Psoas muscle (tissue), 8 donors: ENCODE measurements around the gene LCP1. TPM values are rescaled to one million over a fixed set of nuclear protein-coding genes. Genes with fewer than 3 reads are reported as not detected.

Source experiments
- ATAC-seq, 4 donors: fragments of 200-7000 bp; cut with Tn5 transposase; one replicate each; pipeline ENCODE4 v1.9.1; 2020; ENCODE audit warnings: moderate library complexity in 3 of 4, mild to moderate bottlenecking in 2 of 4
- DNase-seq, 2 donors: peaks; one replicate each; pipeline ENCODE4 v3.0.0-alpha.2; 2020
- H3K27ac ChIP-seq: fragments of 200-600 bp; one replicate; pipeline ENCODE4 v1.8.0; 2022
- H3K27me3 ChIP-seq, 3 donors: fragments of 200-600 bp in 1 of 3; one replicate each; pipeline versions ENCODE4 v1.6.1 to v1.8.0; 2013 to 2022; ENCODE audit warnings: low read length in 2 of 3, mild to moderate bottlenecking in 2 of 3, moderate library complexity in 1 of 3; ENCODE audit not compliant: insufficient read depth in 3 of 3
- H3K36me3 ChIP-seq, 2 donors: fragments of 200-600 bp in 1 of 2; one replicate each; pipeline versions ENCODE4 v1.6.1 to v1.8.0; 2013 to 2022; ENCODE audit warnings: low read depth in 1 of 2, mild to moderate bottlenecking in 1 of 2, moderate library complexity in 1 of 2; ENCODE audit not compliant: insufficient read depth in 1 of 2
- H3K4me1 ChIP-seq: fragments of 200-600 bp; one replicate; pipeline ENCODE4 v1.8.0; 2022
- H3K4me3 ChIP-seq: fragments of 200-600 bp; one replicate; pipeline ENCODE4 v1.8.0; 2022; ENCODE audit warnings: mild to moderate bottlenecking
- H3K9me3 ChIP-seq: fragments of 200-600 bp; one replicate; pipeline ENCODE4 v1.8.0; 2022
- WGBS, 3 donors: extraction: QIAGEN DNeasy Blood & Tissue Kit; methylation state at CpG; one replicate each; pipeline versions ENCODE4 v1.1.6 to v1.1.7; 2013; 5-methylcytosine and 5-hydroxymethylcytosine counted together
- intact Hi-C, 2 donors: fragments of 100-400 bp; cut with DNase I; formaldehyde crosslinking; loops; one replicate each; pipeline versions ENCODE4 v1.11.0 to v1.14.2; 2022
- polyA plus RNA-seq, 3 donors: library from polyadenylated mRNA; stranded (reverse); fragments of 200-250 nt; gene quantifications; one replicate each; pipeline ENCODE4 v1.2.3, GENCODE V29; 2013
- total RNA-seq, 4 donors: library from RNA; stranded (reverse); fragmentation: NEBNext Ultra II Directional in 2 of 4; extraction: Animal tissue kit (Norgen Biotek cat#: 25700) in 2 of 4; gene quantifications; one replicate each; pipeline versions ENCODE4 v1.2.1 to v1.2.4, GENCODE V29; 2021 to 2023
- TF ChIP-seq, protein P1 (sequence below): fragments of 200-600 bp; IDR thresholded peaks from one replicate; pipeline ENCODE4 v1.8.0; 2022; ENCODE audit warnings: antibody characterized with exemption
- donor health status: healthy with polysubstance abuse.
- donor health status: DM: no; HTN: no; CAD: no; lungs with moderate emphysema.
- donor health status: Bipolar disorder and iron deficiency.
- donor health status: healthy.
- donor health status: DM: yes; HTN: yes; CAD: no.
- donor health status: DM: no; HTN: no; CAD: no.
- donor health status: DM: no; HTN: no; CAD: no.
- donor health status: DM: yes; HTN: yes; CAD: no.

Gene LCP1
- total and polyA plus RNA-seq, 7 donors: 2.0 to 14.8 (median 8.0) TPM

- Histone ChIP-seq H3K4me1 (no peaks in the 10 kb centered on the region), H3K9me3 (no peaks in the 10 kb centered on the region), H3K4me3 (no peak overlapping the region), H3K27ac (no peak overlapping the region), H3K36me3 (no peaks in the 10 kb centered on the region), H3K27me3 (peaks cover 0 to 1% (median 0%) of the 10 kb centered on the region in 3 donors)
- no peak for DNase-seq
- no peak for ATAC-seq
- intact Hi-C loops: no loop called here
- 85 to 92% (median 86%) methylated on average over 3 of the region's 3 CpGs for WGBS, 3 donors
- TF ChIP-seq, protein P1, sequence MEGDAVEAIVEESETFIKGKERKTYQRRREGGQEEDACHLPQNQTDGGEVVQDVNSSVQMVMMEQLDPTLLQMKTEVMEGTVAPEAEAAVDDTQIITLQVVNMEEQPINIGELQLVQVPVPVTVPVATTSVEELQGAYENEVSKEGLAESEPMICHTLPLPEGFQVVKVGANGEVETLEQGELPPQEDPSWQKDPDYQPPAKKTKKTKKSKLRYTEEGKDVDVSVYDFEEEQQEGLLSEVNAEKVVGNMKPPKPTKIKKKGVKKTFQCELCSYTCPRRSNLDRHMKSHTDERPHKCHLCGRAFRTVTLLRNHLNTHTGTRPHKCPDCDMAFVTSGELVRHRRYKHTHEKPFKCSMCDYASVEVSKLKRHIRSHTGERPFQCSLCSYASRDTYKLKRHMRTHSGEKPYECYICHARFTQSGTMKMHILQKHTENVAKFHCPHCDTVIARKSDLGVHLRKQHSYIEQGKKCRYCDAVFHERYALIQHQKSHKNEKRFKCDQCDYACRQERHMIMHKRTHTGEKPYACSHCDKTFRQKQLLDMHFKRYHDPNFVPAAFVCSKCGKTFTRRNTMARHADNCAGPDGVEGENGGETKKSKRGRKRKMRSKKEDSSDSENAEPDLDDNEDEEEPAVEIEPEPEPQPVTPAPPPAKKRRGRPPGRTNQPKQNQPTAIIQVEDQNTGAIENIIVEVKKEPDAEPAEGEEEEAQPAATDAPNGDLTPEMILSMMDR: no peak
Observed at GRCh38 chr13:46132109-46132508, 49.9 kb downstream of the LCP1 start.

- no peak overlapping the region for H3K4me3 ChIP-seq
- no peaks in the 10 kb centered on the region for H3K9me3 ChIP-seq
- H3K27ac ChIP-seq: no peak overlapping the region
- H3K4me1 ChIP-seq: no peaks in the 10 kb centered on the region
- ATAC-seq (no peak), DNase-seq (no peak)
- TF ChIP-seq, protein P1: no peak
- intact Hi-C loops: no loop called here
- H3K27me3 ChIP-seq: peaks cover 0 to 1% (median 0%) of the 10 kb centered on the region in 3 donors
- no peaks in the 10 kb centered on the region for H3K36me3 ChIP-seq
Observed at GRCh38 chr13:46131705-46132104, 50.3 kb downstream of the LCP1 start.

DNA sequence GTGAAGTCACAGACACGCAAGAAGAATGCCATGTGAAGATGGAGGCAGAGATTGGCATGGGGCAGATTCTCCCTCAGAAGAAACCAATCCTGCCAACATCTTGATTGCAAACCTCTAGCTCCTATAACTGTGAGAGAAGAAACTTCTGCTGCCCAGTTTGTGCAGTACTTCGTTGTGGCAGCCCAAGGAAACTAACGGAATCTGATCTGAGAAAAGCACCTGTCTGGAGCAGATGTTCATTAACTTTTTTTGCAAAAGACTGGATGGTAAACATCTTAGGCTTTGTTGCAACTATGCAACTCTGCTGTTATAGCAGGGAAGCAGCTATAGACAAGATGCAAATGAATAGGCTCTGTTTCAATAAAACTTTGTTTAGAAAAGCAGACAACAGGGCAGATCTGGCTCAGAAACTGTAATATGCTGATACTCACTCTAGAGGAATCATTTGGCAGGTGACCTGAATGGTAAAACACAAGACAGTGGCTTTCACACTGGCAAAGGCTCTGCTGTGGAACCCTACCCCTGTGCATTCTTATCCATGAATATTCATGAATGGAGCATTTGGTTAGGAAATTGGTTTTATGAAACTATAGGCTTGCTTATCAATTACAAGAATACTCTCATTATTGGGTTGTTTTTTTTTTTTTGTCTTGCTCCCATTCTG is 51.9 kb downstream of the LCP1 start:
- WGBS, 3 donors: 63 to 65% (median 64%) methylated on average over 3 of the region's 3 CpGs
- Histone ChIP-seq H3K9me3 (no peaks in the 10 kb centered on the region), H3K4me3 (no peak overlapping the region), H3K27me3 (peaks cover 0 to 1% (median 0%) of the 10 kb centered on the region in 3 donors), H3K4me1 (no peaks in the 10 kb centered on the region), H3K36me3 (no peaks in the 10 kb centered on the region), H3K27ac (no peak overlapping the region)
- ATAC-seq: no peak
- intact Hi-C loops: loop anchor here in 1 of 2 donors (10.0 kb wide), 1 partner anchor 505 kb away; no protein-coding TSS in a partner anchor
- DNase-seq: no peak
- TF ChIP-seq, protein P1: no peak

DNA sequence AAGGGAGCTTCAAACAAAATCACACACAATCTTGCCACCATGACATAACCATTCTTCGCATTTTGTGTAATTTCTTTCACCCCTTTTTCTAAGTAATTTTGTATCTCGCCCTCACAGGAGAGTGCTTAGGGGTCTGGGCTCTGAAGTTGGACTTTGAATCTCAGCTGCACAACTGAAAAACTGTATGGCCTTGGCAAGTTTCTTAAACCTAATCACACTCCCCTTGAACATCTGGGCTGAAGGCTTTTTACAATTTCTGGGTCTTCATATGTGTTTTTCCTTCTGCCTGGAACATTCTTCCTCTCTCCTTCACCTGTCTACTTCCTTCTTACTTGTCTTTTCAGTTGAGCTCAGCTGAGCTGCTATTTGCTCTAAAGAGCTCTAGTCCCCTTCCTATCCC is 52.9 kb downstream of the LCP1 start:
- no peak for DNase-seq
- intact Hi-C loops: loop anchor here in 1 of 2 donors (10.0 kb wide), 1 partner anchor 504 kb away; no protein-coding TSS in a partner anchor
- H3K36me3 ChIP-seq: no peaks in the 10 kb centered on the region

More for the DNA sequence above, 52.9 kb downstream of the LCP1 start:
- TF ChIP-seq, protein P1: no peak
- Histone ChIP-seq H3K27me3 (peaks cover 0 to 1% (median 0%) of the 10 kb centered on the region in 3 donors), H3K27ac (no peak overlapping the region), H3K9me3 (no peaks in the 10 kb centered on the region), H3K4me3 (no peak overlapping the region), H3K4me1 (no peaks in the 10 kb centered on the region)
- ATAC-seq: no peak
- WGBS, 3 donors: 86 to 92% (median 91%) methylated on average over 2 of the region's 2 CpGs
